SK-N-SH (cell line): ENCODE data around the gene CDH4.

Experiments used
- CTCF ChIP-seq: fragments of 200-600 bp; sonication (generic); IDR thresholded peaks from 2 replicates; pipeline ENCODE4 v1.6.1; 2017; ENCODE audit warnings: antibody characterized with exemption, mild to moderate bottlenecking, moderate library complexity
- SMC3 ChIP-seq: IDR thresholded peaks from 2 replicates; pipeline ENCODE4 v1.6.1; 2012; ENCODE audit warnings: low read depth, low read length, improper control_type of control experiment

- TF ChIP-seq CTCF, result no peak
- no peak for TF ChIP-seq SMC3
These were observed 264.5 kb downstream of the CDH4 start for GRCh38 chr20:61516346-61517208.
